Naive thymus-derived CD4-positive, alpha-beta T cell (primary cell): ENCODE data around the gene STYXL1. TPM values are rescaled to one million over a fixed set of nuclear protein-coding genes. Genes with fewer than 3 reads are reported as not detected.

Source experiments
- ATAC-seq: fragments of 150-1000 bp; cut with Tn5 transposase; 2 replicates; pipeline ENCODE4 v1.10.0; 2021; ENCODE audit warnings: mild to moderate bottlenecking, moderate library complexity
- CTCF ChIA-PET: fragments of 350-600 bp; sonication (Branson Sonifier 250); formaldehyde crosslinking; loops from one replicate; lab custom pipeline; 2021; ENCODE audit warnings: antibody characterized with exemption; lab: Charles Lee
- POLR2A ChIA-PET: fragments of 350-600 bp; sonication (Branson Sonifier 250); formaldehyde crosslinking; loops from one replicate; lab custom pipeline; 2021; ENCODE audit warnings: antibody characterized with exemption, inconsistent platforms; lab: Charles Lee
- DNase-seq, 9 donors: peaks; one replicate each; pipeline versions ENCODE4 v3.0.0 to v3.0.0-alpha.2; 2020 to 2022; ENCODE audit warnings: mixed read lengths in 1 of 9
- H3K27ac ChIP-seq: one replicate; pipeline ENCODE4 v1.7.0; 2013; ENCODE audit warnings: mild to moderate bottlenecking, low read depth, low read length, moderate library complexity
- H3K27me3 ChIP-seq, 2 donors: one replicate each; pipeline ENCODE4 v1.7.0; 2013; ENCODE audit warnings: low read length in 2 of 2, mild to moderate bottlenecking in 2 of 2, moderate library complexity in 2 of 2; ENCODE audit not compliant: control insufficient read depth in 2 of 2, insufficient read depth in 2 of 2
- H3K36me3 ChIP-seq, 3 experiments: 1 replicate in 2 of 3; 2 replicates in 1 of 3; pipeline ENCODE4 v1.7.0; 2013; ENCODE audit warnings: low read length in 3 of 3, mild to moderate bottlenecking in 3 of 3, moderate library complexity in 1 of 3; ENCODE audit not compliant: insufficient read depth in 3 of 3, control insufficient read depth in 2 of 3
- H3K4me1 ChIP-seq, 2 donors: one replicate each; pipeline ENCODE4 v1.7.0; 2013; ENCODE audit warnings: low read length in 2 of 2, mild to moderate bottlenecking in 2 of 2, moderate library complexity in 1 of 2; ENCODE audit not compliant: control insufficient read depth in 2 of 2, insufficient read depth in 2 of 2
- H3K4me3 ChIP-seq: 2 replicates; pipeline ENCODE4 v1.7.0; 2013; ENCODE audit warnings: mild to moderate bottlenecking, low read length
- H3K9me3 ChIP-seq, 3 experiments: 1 replicate in 2 of 3; 2 replicates in 1 of 3; pipeline ENCODE4 v1.7.0; 2013; ENCODE audit warnings: low read length in 3 of 3; ENCODE audit not compliant: control insufficient read depth in 2 of 3
- H3K27ac Mint-ChIP-seq, 9 donors: one replicate each; pipeline ENCODE4 v1.8.0; 2020 to 2022; ENCODE audit warnings: mixed read lengths in 9 of 9, mild to moderate bottlenecking in 8 of 9, moderate library complexity in 5 of 9, inconsistent platforms in 2 of 9
- H3K27me3 Mint-ChIP-seq, 5 donors: one replicate each; pipeline ENCODE4 v1.8.0; 2021 to 2022; ENCODE audit warnings: mixed read lengths in 5 of 5, mild to moderate bottlenecking in 1 of 5
- H3K36me3 Mint-ChIP-seq, 5 donors: one replicate each; pipeline ENCODE4 v1.8.0; 2020 to 2022; ENCODE audit warnings: mixed read lengths in 5 of 5, mild to moderate bottlenecking in 3 of 5, inconsistent platforms in 1 of 5
- H3K4me1 Mint-ChIP-seq, 7 donors: one replicate each; pipeline ENCODE4 v1.8.0; 2020 to 2022; ENCODE audit warnings: mixed read lengths in 7 of 7, mild to moderate bottlenecking in 3 of 7, inconsistent platforms in 1 of 7
- H3K4me3 Mint-ChIP-seq, 10 donors: one replicate each; pipeline ENCODE4 v1.8.0; 2020 to 2022; ENCODE audit warnings: mild to moderate bottlenecking in 10 of 10, mixed read lengths in 10 of 10, moderate library complexity in 6 of 10, inconsistent platforms in 2 of 10
- H3K9me3 Mint-ChIP-seq, 11 donors: one replicate each; pipeline ENCODE4 v1.8.0; 2020 to 2022; ENCODE audit warnings: mixed read lengths in 11 of 11, mild to moderate bottlenecking in 4 of 11, inconsistent platforms in 1 of 11, moderate library complexity in 1 of 11
- intact Hi-C, 2 donors: fragments of 100-400 bp; cut with micrococcal nuclease; formaldehyde crosslinking; loops; one replicate each; pipeline ENCODE4 v1.15.1; 2023
- polyA plus RNA-seq, 2 donors: library from polyadenylated mRNA; unstranded; fragments of 300-500 nt; fragmentation: Illumina TruSeq; gene quantifications; one replicate each; pipeline ENCODE4 v1.2.3, GENCODE V29; 2021
- total RNA-seq, 6 experiments: library from RNA in 5 of 6; stranded (reverse) in 5 of 6; gene quantifications; 1 replicate in 5 of 6; 2 replicates in 1 of 6; pipeline ENCODE4 v1.2.3 and lab custom pipeline; 2021 to 2026

STYXL1 gene
- total and polyA plus RNA-seq, 7 experiments from 2014 or later: 11.3 to 45.5 (median 21.7) TPM

GRCh38 chr7:76066716-76067503 lies 19.1 kb upstream of the STYXL1 start:
- intact Hi-C loops: no loop called here
- peaks cover 0 to 40% (median 14%) of the 10 kb centered on the region in 5 donors for H3K36me3 Mint-ChIP-seq
- H3K4me3 Mint-ChIP-seq: no peak overlapping the region
- Histone ChIP-seq H3K27me3 (no peaks in the 10 kb centered on the region), H3K9me3 (no peaks in the 10 kb centered on the region), H3K4me1 (no peaks in the 10 kb centered on the region), H3K27ac (no peak overlapping the region), H3K4me3 (no peak overlapping the region), H3K36me3 (peaks cover 6 to 54% (median 23%) of the 10 kb centered on the region in 3 experiments)
- H3K9me3 Mint-ChIP-seq: no peaks in the 10 kb centered on the region
- H3K27me3 Mint-ChIP-seq: no peaks in the 10 kb centered on the region
- peaks cover 0 to 2% (median 0%) of the 10 kb centered on the region in 7 donors for H3K4me1 Mint-ChIP-seq
- ATAC-seq (no peak), DNase-seq (no peak)
- no peak overlapping the region for H3K27ac Mint-ChIP-seq
- POLR2A ChIA-PET: interaction anchor here (0.6 kb wide), 1 partner anchor 100 kb away, joined by 3 read pairs; no protein-coding TSS in a partner anchor
- CTCF ChIA-PET: no interaction called here

DNA sequence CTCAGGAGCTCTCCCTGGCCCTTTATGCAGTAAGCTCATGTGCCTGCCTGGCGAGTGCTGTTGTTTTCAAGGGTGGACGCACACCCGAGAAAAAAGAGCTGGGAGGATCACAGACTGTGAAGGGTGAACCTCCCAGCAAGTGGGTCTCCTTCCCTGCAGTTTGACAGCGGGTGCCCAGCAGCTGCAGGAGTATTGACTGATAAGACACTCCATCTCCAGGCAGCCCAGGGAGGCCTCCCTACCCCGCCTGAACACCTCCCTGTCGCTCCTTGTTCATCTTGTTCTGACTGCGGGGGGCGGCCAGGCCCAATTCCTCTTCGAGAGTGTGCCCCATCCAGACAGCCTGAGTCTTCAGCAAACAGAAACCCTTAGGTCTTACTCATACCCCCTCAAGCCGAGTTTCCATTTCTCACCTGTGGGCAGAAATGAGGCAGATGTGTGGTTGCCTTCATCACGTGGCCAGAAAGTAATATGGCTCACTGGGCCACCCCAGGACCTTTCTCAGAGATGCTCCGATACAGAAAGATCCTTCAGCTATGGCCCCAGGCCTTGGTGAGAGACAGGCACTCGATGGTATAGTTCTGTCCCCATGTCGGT lies 17.3 kb upstream of the STYXL1 start:
- H3K4me1 Mint-ChIP-seq: peaks cover 0 to 2% (median 0%) of the 10 kb centered on the region in 7 donors
- no peak for DNase-seq
- no peak overlapping the region for H3K27ac Mint-ChIP-seq
- POLR2A ChIA-PET: no interaction called here
- H3K27me3 ChIP-seq: no peaks in the 10 kb centered on the region
- H3K36me3 Mint-ChIP-seq: peaks cover 0 to 54% (median 17%) of the 10 kb centered on the region in 5 donors
- no peak overlapping the region for H3K27ac ChIP-seq
- no peaks in the 10 kb centered on the region for H3K9me3 ChIP-seq
- no peaks in the 10 kb centered on the region for H3K4me1 ChIP-seq
- H3K4me3 Mint-ChIP-seq: no peak overlapping the region
- no peak for ATAC-seq
- H3K36me3 ChIP-seq: peaks cover 6 to 72% (median 28%) of the 10 kb centered on the region in 3 experiments
- no peaks in the 10 kb centered on the region for H3K9me3 Mint-ChIP-seq
- no peaks in the 10 kb centered on the region for H3K27me3 Mint-ChIP-seq
- CTCF ChIA-PET: no interaction called here
- intact Hi-C loops: no loop called here
- H3K4me3 ChIP-seq: no peak overlapping the region

- peaks cover 6 to 79% (median 28%) of the 10 kb centered on the region in 3 experiments for H3K36me3 ChIP-seq
- peak overlapping the region in 1 of 9 donors; percentile 14 for H3K27ac Mint-ChIP-seq
- ChIA-PET CTCF (no interaction called here), POLR2A (no interaction called here)
- no peak overlapping the region for H3K27ac ChIP-seq
- no peaks in the 10 kb centered on the region for H3K27me3 ChIP-seq
- no peak overlapping the region for H3K4me3 Mint-ChIP-seq
- H3K27me3 Mint-ChIP-seq: no peaks in the 10 kb centered on the region
- peaks cover 0 to 60% (median 18%) of the 10 kb centered on the region in 5 donors for H3K36me3 Mint-ChIP-seq
- intact Hi-C loops: no loop called here
- peaks cover 0 to 2% (median 0%) of the 10 kb centered on the region in 7 donors for H3K4me1 Mint-ChIP-seq
- H3K9me3 ChIP-seq: no peaks in the 10 kb centered on the region
- ATAC-seq: no peak
- no peaks in the 10 kb centered on the region for H3K9me3 Mint-ChIP-seq
- no peak for DNase-seq
- H3K4me3 ChIP-seq: no peak overlapping the region
- no peaks in the 10 kb centered on the region for H3K4me1 ChIP-seq
Measured at GRCh38 chr7:76064208-76064970, 16.6 kb upstream of the STYXL1 start.

DNA sequence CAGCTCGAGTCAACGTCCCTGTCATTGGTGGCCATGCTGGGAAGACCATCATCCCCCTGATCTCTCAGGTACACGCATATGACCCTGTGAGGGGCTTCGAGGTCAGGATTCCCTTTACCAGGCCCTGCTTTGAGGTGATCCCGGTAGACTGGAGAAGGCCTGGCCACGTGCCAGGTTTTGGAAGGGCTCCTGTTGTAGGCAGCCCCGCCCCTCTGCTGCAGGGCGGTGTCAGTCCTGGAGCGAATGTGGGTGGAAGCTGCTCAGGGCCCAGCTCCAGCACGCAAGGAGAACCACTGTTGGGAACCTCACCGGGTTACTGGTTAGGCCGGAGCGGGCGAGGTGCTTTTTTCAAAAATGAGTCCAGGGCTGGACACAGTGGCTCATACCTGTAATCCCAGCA lies 15.7 kb upstream of the STYXL1 start:
- ChIA-PET CTCF (no interaction called here), POLR2A (no interaction called here)
- ATAC-seq (no peak), DNase-seq (no peak)
- Histone ChIP-seq H3K27me3 (no peaks in the 10 kb centered on the region), H3K4me3 (no peak overlapping the region), H3K9me3 (no peaks in the 10 kb centered on the region), H3K4me1 (no peaks in the 10 kb centered on the region), H3K27ac (no peak overlapping the region), H3K36me3 (peaks cover 6 to 88% (median 34%) of the 10 kb centered on the region in 3 experiments)
- Mint-ChIP-seq H3K36me3 (peaks cover 0 to 66% (median 20%) of the 10 kb centered on the region in 5 donors), H3K27ac (no peak overlapping the region), H3K4me3 (no peak overlapping the region), H3K4me1 (peaks cover 0 to 2% (median 0%) of the 10 kb centered on the region in 7 donors), H3K27me3 (no peaks in the 10 kb centered on the region), H3K9me3 (no peaks in the 10 kb centered on the region)
- intact Hi-C loops: no loop called here

DNA sequence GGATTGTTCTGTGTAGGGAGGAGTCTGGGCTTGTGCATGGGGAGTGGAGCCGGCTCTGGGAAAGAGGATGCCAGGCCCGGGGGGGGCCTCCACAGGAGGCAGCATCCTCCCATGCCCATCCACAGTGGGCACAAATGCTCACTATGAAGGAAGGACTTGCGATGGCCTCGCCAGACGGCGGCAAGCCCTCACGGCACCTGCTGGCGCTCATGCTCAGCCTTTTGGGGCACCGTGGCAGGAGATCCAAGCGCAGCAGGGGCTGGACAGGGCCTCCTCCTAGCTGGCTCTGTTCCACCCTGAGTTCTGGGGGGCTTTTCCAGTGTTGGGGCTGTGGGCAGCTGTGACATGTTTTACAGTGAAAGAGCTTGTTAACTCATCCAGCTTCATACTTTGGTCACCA lies 15.3 kb upstream of the STYXL1 start:
- ChIA-PET CTCF (no interaction called here), POLR2A (no interaction called here)
- Mint-ChIP-seq H3K9me3 (no peaks in the 10 kb centered on the region), H3K27me3 (no peaks in the 10 kb centered on the region), H3K4me3 (no peak overlapping the region), H3K27ac (no peak overlapping the region), H3K4me1 (peaks cover 0 to 2% (median 0%) of the 10 kb centered on the region in 7 donors), H3K36me3 (peaks cover 0 to 70% (median 23%) of the 10 kb centered on the region in 5 donors)
- Histone ChIP-seq H3K4me3 (no peak overlapping the region), H3K36me3 (peaks cover 8 to 92% (median 38%) of the 10 kb centered on the region in 3 experiments), H3K27ac (no peak overlapping the region), H3K9me3 (no peaks in the 10 kb centered on the region), H3K27me3 (no peaks in the 10 kb centered on the region), H3K4me1 (no peaks in the 10 kb centered on the region)
- intact Hi-C loops: no loop called here
- DNase-seq (no peak), ATAC-seq (no peak)

DNA sequence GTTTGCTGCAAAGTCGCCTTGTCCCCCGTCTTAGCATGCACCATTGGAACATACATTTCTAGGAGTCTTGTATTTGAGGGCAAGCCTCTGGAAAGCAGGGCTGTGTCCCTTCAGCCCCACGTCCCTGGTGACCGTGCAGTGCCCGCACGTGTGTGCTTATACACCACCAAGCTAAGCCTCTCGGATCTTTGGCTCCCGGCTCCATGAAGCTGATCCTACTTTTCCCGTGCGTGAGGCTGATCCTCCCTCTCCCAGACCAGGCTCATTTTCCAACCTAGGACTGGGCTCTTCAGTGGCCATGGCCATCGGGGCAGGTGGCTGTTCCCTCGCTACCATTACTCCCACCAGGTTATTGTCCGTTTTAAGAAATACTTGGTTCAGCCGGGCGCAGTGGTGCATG lies 14.5 kb upstream of the STYXL1 start:
- POLR2A ChIA-PET: no interaction called here
- H3K27ac ChIP-seq: no peak overlapping the region
- no peak overlapping the region for H3K4me3 ChIP-seq
- peaks cover 13 to 100% (median 43%) of the 10 kb centered on the region in 3 experiments for H3K36me3 ChIP-seq
- no peaks in the 10 kb centered on the region for H3K9me3 ChIP-seq
- Mint-ChIP-seq H3K4me1 (peaks cover 0 to 2% (median 0%) of the 10 kb centered on the region in 7 donors), H3K36me3 (peaks cover 3 to 76% (median 23%) of the 10 kb centered on the region in 5 donors), H3K4me3 (no peak overlapping the region), H3K27me3 (no peaks in the 10 kb centered on the region), H3K9me3 (peaks cover 0 to 1% (median 0%) of the 10 kb centered on the region in 11 donors), H3K27ac (peak overlapping the region in 2 of 9 donors; percentile 18 to 43)
- H3K27me3 ChIP-seq: no peaks in the 10 kb centered on the region
- ATAC-seq (no peak), DNase-seq (no peak)
- intact Hi-C loops: no loop called here
- CTCF ChIA-PET: no interaction called here
- H3K4me1 ChIP-seq: no peaks in the 10 kb centered on the region
